Measurements from ENCODE around the gene ZC3HAV1L. TPM values are rescaled to one million over a fixed set of nuclear protein-coding genes. Genes with fewer than 3 reads are reported as not detected.

Gene ZC3HAV1L
- total RNA-seq, 3 donors from 2014 or later, result 12.5 to 24.9 (median 19.3) TPM

DNA sequence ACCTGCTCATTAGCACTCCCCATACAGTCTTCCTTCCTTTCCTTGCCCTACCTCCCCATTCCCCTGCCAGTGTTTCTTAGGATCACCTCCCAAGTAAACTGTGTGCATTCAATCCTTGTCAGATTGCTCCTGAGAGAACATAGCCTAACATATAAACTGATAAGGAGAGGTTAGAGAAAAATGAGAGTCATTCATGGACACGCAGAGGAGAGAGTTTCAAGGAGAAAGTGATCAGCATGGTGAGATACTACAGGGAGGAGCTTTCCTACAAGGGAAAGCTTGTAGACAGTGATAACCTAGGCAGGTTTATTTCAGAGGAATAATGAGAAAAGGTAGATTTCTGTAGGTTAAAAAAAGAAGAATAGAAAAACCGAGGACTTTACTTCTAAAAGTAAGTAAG is 2.8 kb upstream of the ZC3HAV1L start:
- Histone ChIP-seq H3K36me3 (no peaks in the 10 kb centered on the region), H3K27ac (no peak overlapping the region), H3K9me3 (no peaks in the 10 kb centered on the region), H3K4me3 (no peak overlapping the region), H3K4me1 (no peaks in the 10 kb centered on the region), H3K27me3 (no peaks in the 10 kb centered on the region)
- TF ChIP-seq POLR2AphosphoS5 (IDR thresholded peaks at IDR 0.05) (no peak), POLR2A (IDR thresholded peaks at IDR 0.05) (no peak), CTCF (IDR thresholded peaks at IDR 0.05) (no peak)
- no peak for DNase-seq (ENCODE audit: low spot score in 2 of 2)
- intact Hi-C loops (cut with DNase I; ENCODE audit: low total_unique reads), result no loop called here

GRCh38 chr7:139036901-139037300 is 1.1 kb upstream of the ZC3HAV1L start:
- Histone ChIP-seq H3K27me3 (no peaks in the 10 kb centered on the region), H3K4me1 (no peaks in the 10 kb centered on the region), H3K9me3 (no peaks in the 10 kb centered on the region), H3K27ac (no peak overlapping the region), H3K36me3 (no peaks in the 10 kb centered on the region), H3K4me3 (no peak overlapping the region)
- intact Hi-C loops (cut with DNase I; ENCODE audit: low total_unique reads), result no loop called here
- no peak for TF ChIP-seq CTCF (IDR thresholded peaks at IDR 0.05)
- no peak for TF ChIP-seq POLR2AphosphoS5 (IDR thresholded peaks at IDR 0.05)
- no peak for TF ChIP-seq POLR2A (IDR thresholded peaks at IDR 0.05)
- no peak for DNase-seq (ENCODE audit: low spot score in 2 of 2)

- Histone ChIP-seq H3K27me3 (no peaks in the 10 kb centered on the region), H3K36me3 (no peaks in the 10 kb centered on the region), H3K9me3 (no peaks in the 10 kb centered on the region), H3K27ac (peak overlapping the region; percentile 78 to 91), H3K4me3 (peak overlapping the region; percentile 86 to 99 (median 89)), H3K4me1 (no peaks in the 10 kb centered on the region)
- no peak for DNase-seq (ENCODE audit: low spot score in 2 of 2)
- intact Hi-C loops (cut with DNase I; ENCODE audit: low total_unique reads), result no loop called here
- TF ChIP-seq POLR2A (IDR thresholded peaks at IDR 0.05), result no peak
- no peak for TF ChIP-seq POLR2AphosphoS5 (IDR thresholded peaks at IDR 0.05)
- no peak for TF ChIP-seq CTCF (IDR thresholded peaks at IDR 0.05)
Measured at GRCh38 chr7:139034855-139035585, 822 bp downstream of the ZC3HAV1L start.

- Histone ChIP-seq H3K4me1 (no peaks in the 10 kb centered on the region), H3K4me3 (peak overlapping the region in 2 of 3 donors; percentile 89 to 99), H3K9me3 (no peaks in the 10 kb centered on the region), H3K36me3 (no peaks in the 10 kb centered on the region), H3K27ac (peak overlapping the region; percentile 78 to 91), H3K27me3 (no peaks in the 10 kb centered on the region)
- intact Hi-C loops (cut with DNase I; ENCODE audit: low total_unique reads), result no loop called here
- DNase-seq (ENCODE audit: low spot score in 2 of 2), result no peak
- TF ChIP-seq POLR2A (IDR thresholded peaks at IDR 0.05) (no peak), CTCF (IDR thresholded peaks at IDR 0.05) (no peak), POLR2AphosphoS5 (IDR thresholded peaks at IDR 0.05) (no peak)
Measured at GRCh38 chr7:139034336-139034735, 1.5 kb downstream of the ZC3HAV1L start.

- H3K9me3 ChIP-seq, result no peaks in the 10 kb centered on the region
- no peaks in the 10 kb centered on the region for H3K4me1 ChIP-seq
- TF ChIP-seq POLR2A (IDR thresholded peaks at IDR 0.05) (no peak), POLR2AphosphoS5 (IDR thresholded peaks at IDR 0.05) (no peak), CTCF (IDR thresholded peaks at IDR 0.05) (no peak)
- H3K27ac ChIP-seq, result peak overlapping the region in 1 of 2 donors; percentile 22
- H3K4me3 ChIP-seq, result no peak overlapping the region
- no peak for DNase-seq (ENCODE audit: low spot score in 2 of 2)
- no peaks in the 10 kb centered on the region for H3K27me3 ChIP-seq
- H3K36me3 ChIP-seq, result no peaks in the 10 kb centered on the region
- intact Hi-C loops (cut with DNase I; ENCODE audit: low total_unique reads), result no loop called here
Measured at GRCh38 chr7:139033346-139034114, 2.3 kb downstream of the ZC3HAV1L start.

Data from breast epithelium (tissue), 4 donors.